Osteocyte (in vitro differentiated cells): ENCODE measurements around the gene ACER3. TPM values are rescaled to one million over a fixed set of nuclear protein-coding genes. Genes with fewer than 3 reads are reported as not detected.
"Not testable (repeated sequence)": the region's sequence is repeated elsewhere in the genome, so short reads cannot be mapped to it uniquely, and the experiment has no call there.

ENCODE experiments used
- DNase-seq: peaks from one replicate; pipeline ENCODE4 v3.0.0; 2021; ENCODE audit warnings: mixed read lengths; ENCODE audit not compliant: unreplicated experiment; ENCODE audit errors: extremely low spot score
- H3K27ac Mint-ChIP-seq: one replicate; pipeline ENCODE4 v1.8.0; 2021; ENCODE audit warnings: mild to moderate bottlenecking, mixed read lengths; ENCODE audit not compliant: unreplicated experiment
- H3K27me3 Mint-ChIP-seq: one replicate; pipeline ENCODE4 v1.8.0; 2021; ENCODE audit warnings: mixed read lengths; ENCODE audit not compliant: unreplicated experiment
- H3K36me3 Mint-ChIP-seq: one replicate; pipeline ENCODE4 v1.8.0; 2021; ENCODE audit warnings: mixed read lengths; ENCODE audit not compliant: unreplicated experiment
- H3K4me1 Mint-ChIP-seq: one replicate; pipeline ENCODE4 v1.8.0; 2021; ENCODE audit warnings: mixed read lengths; ENCODE audit not compliant: unreplicated experiment
- H3K4me3 Mint-ChIP-seq: one replicate; pipeline ENCODE4 v1.8.0; 2021; ENCODE audit warnings: mild to moderate bottlenecking, moderate library complexity, mixed read lengths; ENCODE audit not compliant: unreplicated experiment
- H3K9me3 Mint-ChIP-seq: one replicate; pipeline ENCODE4 v1.8.0; 2021; ENCODE audit warnings: mixed read lengths; ENCODE audit not compliant: unreplicated experiment
- total RNA-seq: library from RNA; stranded (reverse); gene quantifications from 2 replicates; pipeline ENCODE4 v1.2.1, GENCODE V29; 2021
- TF ChIP-seq, protein P1 (sequence below): fragments of 200-600 bp; sonication (generic); IDR thresholded peaks from 2 replicates; pipeline ENCODE4 v1.5.0; 2021; ENCODE audit warnings: antibody characterized with exemption, mild to moderate bottlenecking, moderate library complexity

ACER3 gene
- total RNA-seq, 1 donor from 2014 or later: 17.4 TPM

DNA sequence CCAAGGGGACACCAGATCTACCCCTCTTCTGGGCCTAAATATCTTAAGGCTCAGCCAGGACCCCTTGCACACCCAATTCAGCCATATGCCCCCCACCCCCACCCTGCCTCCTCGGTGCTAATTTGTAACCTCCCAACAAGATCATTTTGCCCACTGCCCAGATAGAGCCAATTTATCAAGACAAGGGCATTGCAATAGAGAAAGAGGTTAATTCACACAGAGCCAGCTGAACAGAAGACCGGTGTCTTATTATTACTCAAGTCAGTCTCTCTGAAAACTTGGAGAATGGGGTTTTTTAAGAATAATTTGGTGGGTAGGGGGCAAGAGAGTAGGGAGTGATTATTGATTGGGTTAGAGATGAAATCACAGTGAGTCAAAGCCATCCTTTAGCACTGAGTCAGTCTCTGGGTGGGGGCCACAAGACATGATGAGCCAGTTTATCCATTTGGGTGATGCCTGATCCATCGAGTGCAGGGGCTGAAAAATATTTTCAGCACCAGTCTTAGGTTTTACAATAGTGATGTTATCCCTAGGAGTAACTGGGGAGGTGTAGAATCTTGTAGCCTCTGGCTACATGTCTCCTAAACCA lies 196.2 kb downstream of the ACER3 start:
- Mint-ChIP-seq H3K27me3 (peaks cover 39% of the 10 kb centered on the region), H3K27ac (no peak overlapping the region), H3K4me1 (peaks cover 1% of the 10 kb centered on the region), H3K36me3 (no peaks in the 10 kb centered on the region), H3K4me3 (no peak overlapping the region), H3K9me3 (no peaks in the 10 kb centered on the region)
- DNase-seq: no peak
- TF ChIP-seq, protein P1, sequence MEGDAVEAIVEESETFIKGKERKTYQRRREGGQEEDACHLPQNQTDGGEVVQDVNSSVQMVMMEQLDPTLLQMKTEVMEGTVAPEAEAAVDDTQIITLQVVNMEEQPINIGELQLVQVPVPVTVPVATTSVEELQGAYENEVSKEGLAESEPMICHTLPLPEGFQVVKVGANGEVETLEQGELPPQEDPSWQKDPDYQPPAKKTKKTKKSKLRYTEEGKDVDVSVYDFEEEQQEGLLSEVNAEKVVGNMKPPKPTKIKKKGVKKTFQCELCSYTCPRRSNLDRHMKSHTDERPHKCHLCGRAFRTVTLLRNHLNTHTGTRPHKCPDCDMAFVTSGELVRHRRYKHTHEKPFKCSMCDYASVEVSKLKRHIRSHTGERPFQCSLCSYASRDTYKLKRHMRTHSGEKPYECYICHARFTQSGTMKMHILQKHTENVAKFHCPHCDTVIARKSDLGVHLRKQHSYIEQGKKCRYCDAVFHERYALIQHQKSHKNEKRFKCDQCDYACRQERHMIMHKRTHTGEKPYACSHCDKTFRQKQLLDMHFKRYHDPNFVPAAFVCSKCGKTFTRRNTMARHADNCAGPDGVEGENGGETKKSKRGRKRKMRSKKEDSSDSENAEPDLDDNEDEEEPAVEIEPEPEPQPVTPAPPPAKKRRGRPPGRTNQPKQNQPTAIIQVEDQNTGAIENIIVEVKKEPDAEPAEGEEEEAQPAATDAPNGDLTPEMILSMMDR: no peak

DNA sequence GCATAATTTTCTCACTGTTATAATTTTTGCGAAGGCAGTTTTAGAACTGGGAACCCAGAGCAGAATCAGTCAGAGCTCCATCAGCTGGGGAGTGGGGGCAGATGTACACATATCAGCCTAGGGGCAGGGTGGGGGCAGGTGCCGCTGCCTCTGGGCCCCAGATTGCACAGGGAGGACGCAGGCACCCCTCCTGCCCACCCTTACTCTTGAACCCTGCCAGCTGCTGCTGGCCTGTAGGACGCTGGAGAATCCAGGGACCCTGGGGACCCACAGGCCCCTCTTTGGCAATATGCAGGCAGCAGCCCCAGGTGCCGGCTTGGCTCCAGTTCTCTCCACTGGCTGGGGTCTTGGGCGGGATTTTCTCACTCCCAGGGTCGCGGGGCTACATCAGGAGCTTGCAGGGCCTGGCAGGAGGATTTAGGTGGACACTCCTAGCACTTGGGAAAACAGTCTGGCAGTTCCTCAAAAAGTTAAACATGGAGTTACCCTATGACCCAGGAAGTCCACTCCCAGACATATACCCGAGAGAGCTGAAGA lies 197.3 kb downstream of the ACER3 start:
- H3K4me3 Mint-ChIP-seq: no peak overlapping the region
- H3K27ac Mint-ChIP-seq: no peak overlapping the region
- peaks cover 34% of the 10 kb centered on the region for H3K27me3 Mint-ChIP-seq
- no peaks in the 10 kb centered on the region for H3K9me3 Mint-ChIP-seq
- peaks cover 1% of the 10 kb centered on the region for H3K4me1 Mint-ChIP-seq
- TF ChIP-seq, protein P1: no peak
- DNase-seq: no peak
- H3K36me3 Mint-ChIP-seq: no peaks in the 10 kb centered on the region

DNA sequence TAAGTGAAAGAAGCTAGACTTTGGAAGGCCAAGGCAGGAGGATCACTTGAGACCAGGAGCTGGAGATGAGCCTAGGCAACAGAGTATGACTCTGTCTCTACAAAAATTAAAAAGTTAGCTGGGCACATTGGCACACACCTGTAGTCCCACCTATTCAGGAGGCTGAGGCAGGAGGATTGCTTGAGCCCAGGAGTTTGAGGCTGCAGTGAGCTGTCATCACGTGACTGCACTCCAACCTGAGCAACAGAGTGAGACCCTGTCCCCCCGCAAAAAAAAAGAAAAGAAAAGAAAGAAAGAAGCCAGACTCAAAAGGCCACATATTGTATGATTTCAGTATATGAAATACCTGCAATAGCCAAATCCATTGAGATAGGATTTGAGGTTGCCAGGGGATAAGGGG lies 198.2 kb downstream of the ACER3 start:
- DNase-seq: no peak
- H3K36me3 Mint-ChIP-seq: no peaks in the 10 kb centered on the region
- no peaks in the 10 kb centered on the region for H3K9me3 Mint-ChIP-seq

DNA sequence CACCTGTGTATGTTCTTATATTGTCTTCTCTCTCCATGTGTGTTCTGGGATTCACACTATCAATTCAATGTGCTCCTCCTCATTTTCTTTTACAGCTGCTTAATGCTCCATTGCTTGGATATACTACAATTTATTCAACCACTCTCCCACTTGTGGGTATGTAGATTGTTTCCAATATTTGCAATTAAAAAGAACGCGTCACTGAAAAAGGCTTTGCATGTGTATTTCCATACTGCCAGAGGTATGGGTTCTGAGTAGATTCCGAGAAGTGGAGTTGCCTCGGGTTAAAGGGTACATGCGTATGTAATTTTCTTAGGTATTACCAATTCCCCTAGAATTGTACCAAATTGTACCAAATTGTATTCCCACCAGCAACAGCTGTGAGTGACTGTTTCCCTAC lies 199.1 kb downstream of the ACER3 start:
- Mint-ChIP-seq H3K9me3 (no peaks in the 10 kb centered on the region), H3K4me1 (no peaks in the 10 kb centered on the region), H3K4me3 (no peak overlapping the region), H3K36me3 (no peaks in the 10 kb centered on the region), H3K27ac (no peak overlapping the region), H3K27me3 (peaks cover 23% of the 10 kb centered on the region)
- TF ChIP-seq, protein P1: no peak
- no peak for DNase-seq

More for the DNA sequence above, 198.2 kb downstream of the ACER3 start:
- Mint-ChIP-seq H3K4me3 (no peak overlapping the region), H3K27ac (no peak overlapping the region), H3K27me3 (peaks cover 26% of the 10 kb centered on the region), H3K4me1 (peaks cover 1% of the 10 kb centered on the region)
- TF ChIP-seq, protein P1: no peak

DNA sequence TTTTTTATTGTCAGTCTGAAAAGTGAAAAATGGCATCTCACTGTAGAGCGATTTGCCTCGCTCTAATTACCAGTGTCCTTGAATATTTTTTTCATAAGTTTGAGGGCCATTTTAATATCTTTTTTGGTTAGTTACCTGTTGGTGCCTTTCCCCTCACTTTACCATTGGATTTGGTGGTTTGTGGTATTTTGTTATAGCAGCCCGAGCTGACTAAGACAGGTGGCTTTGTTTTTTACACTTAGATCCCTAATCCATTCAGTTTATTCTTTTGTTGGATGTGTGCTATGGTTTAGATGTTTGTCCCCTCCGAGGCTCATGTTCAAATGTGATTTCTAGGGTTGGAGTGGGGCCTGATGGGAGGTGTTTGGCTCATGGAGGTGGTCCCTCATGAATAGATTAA lies 199.5 kb downstream of the ACER3 start:
- no peak for DNase-seq
- H3K27me3 Mint-ChIP-seq: peaks cover 20% of the 10 kb centered on the region
- no peaks in the 10 kb centered on the region for H3K4me1 Mint-ChIP-seq
- H3K4me3 Mint-ChIP-seq: no peak overlapping the region
- no peak overlapping the region for H3K27ac Mint-ChIP-seq
- TF ChIP-seq, protein P1: no peak
- no peaks in the 10 kb centered on the region for H3K36me3 Mint-ChIP-seq
- no peaks in the 10 kb centered on the region for H3K9me3 Mint-ChIP-seq

DNA sequence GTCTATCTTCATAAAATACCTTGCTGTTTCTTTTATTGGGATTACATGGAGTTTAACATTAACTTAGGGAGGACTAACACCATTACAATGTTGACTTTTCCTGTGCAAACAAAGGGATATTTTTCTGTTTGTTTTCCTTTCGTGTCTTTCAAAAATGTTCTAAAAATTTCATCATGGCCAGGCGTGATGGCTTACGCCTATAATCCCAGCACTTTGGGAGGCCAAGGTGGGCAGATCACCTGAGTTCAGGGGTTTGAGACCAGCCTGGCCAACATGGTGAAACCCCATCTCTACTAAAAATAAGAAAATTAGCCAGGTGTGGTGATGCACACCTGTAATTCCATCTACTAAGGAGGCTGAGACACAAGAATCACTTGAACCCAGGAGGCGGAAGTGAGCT lies 200.5 kb downstream of the ACER3 start:
- peaks cover 20% of the 10 kb centered on the region for H3K27me3 Mint-ChIP-seq
- not testable (repeated sequence) for H3K4me1 Mint-ChIP-seq, H3K4me3 Mint-ChIP-seq, H3K27ac Mint-ChIP-seq, H3K9me3 Mint-ChIP-seq, H3K36me3 Mint-ChIP-seq, DNase-seq
